Thymus (tissue), 11 donors: ENCODE data around the gene CIITA. TPM values are rescaled to one million over a fixed set of nuclear protein-coding genes. Genes with fewer than 3 reads are reported as not detected.
A peak's percentile ranks its signal among the peaks of the same experiment; 100 is the strongest.
"Not testable (repeated sequence)": the region's sequence is repeated elsewhere in the genome, so short reads cannot be mapped to it uniquely, and the experiment has no call there.

Source experiments
- DNase-seq, 9 donors: peaks; one replicate each; pipeline ENCODE4 v3.0.0-alpha.2; 2013; ENCODE audit warnings: low spot score in 9 of 9, low read depth in 6 of 9, missing footprints in 1 of 9
- H3K27ac ChIP-seq, 2 donors: one replicate each; pipeline ENCODE4 v1.5.1; 2013; ENCODE audit warnings: control low read depth in 1 of 2, low read depth in 1 of 2, low read length in 1 of 2, mild to moderate bottlenecking in 1 of 2, moderate library complexity in 1 of 2
- H3K27me3 ChIP-seq, 2 donors: one replicate each; pipeline ENCODE4 v1.5.1; 2013; ENCODE audit warnings: low read length in 1 of 2; ENCODE audit not compliant: control insufficient read depth in 2 of 2, insufficient read depth in 1 of 2
- H3K36me3 ChIP-seq, 2 donors: one replicate each; pipeline ENCODE4 v1.5.1; 2013; ENCODE audit warnings: low read length in 1 of 2, mild to moderate bottlenecking in 1 of 2, moderate library complexity in 1 of 2; ENCODE audit not compliant: control insufficient read depth in 2 of 2, insufficient read depth in 2 of 2
- H3K4me1 ChIP-seq, 2 donors: one replicate each; pipeline ENCODE4 v1.5.1; 2013; ENCODE audit warnings: low read length in 2 of 2; ENCODE audit not compliant: control insufficient read depth in 2 of 2, insufficient read depth in 2 of 2
- H3K4me3 ChIP-seq, 2 donors: one replicate each; pipeline ENCODE4 v1.5.1; 2013; ENCODE audit warnings: low read length in 2 of 2, control low read depth in 1 of 2, mild to moderate bottlenecking in 1 of 2
- H3K9me3 ChIP-seq, 2 donors: one replicate each; pipeline ENCODE4 v1.5.1; 2013; ENCODE audit warnings: low read length in 1 of 2, mild to moderate bottlenecking in 1 of 2; ENCODE audit not compliant: control insufficient read depth in 2 of 2, insufficient read depth in 1 of 2
- WGBS: extraction: QIAGEN DNeasy Blood & Tissue Kit; methylation state at CpG from one replicate; pipeline ENCODE4 v1.1.7; 2013; 5-methylcytosine and 5-hydroxymethylcytosine counted together
- polyA plus RNA-seq: library from polyadenylated mRNA; stranded (reverse); fragments of 200-250 nt; gene quantifications from one replicate; pipeline ENCODE4 v1.2.3, GENCODE V29; 2013
- total RNA-seq: library from RNA; stranded (reverse); fragments of 120-200 nt; gene quantifications from one replicate; pipeline ENCODE4 v1.2.4, GENCODE V29; 2013
- donor health status: healthy.

CIITA gene
- total and polyA plus RNA-seq, 2 donors: 16.7 to 32.8 TPM

DNA sequence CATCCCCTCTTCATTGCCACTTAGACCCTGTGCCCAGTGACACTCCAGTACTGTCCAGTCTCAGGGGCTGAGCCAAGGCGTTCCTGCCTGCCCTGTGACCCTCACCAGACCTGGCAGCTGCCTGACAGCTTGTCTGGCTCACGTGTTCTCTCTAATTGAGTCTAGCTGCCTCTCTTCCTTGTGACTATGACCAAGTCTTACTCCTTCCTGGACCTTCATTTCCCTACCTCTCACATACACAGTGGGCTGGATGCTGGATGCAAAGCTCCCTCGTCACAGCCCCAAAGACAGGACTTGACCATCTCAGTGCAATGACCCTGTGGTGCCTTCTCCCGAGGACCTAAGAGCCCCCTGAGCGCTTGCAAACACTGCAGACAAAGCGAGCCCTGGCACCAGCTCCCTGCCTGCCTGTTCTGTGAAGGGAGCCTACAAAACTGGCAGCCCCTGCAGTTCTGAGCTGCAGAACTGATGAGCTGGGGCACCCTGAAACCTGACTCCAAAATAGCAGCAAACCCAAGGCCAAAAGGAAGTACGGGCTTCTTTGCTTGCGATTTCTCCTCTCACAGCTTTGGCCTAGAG lies 63.6 kb downstream of the CIITA start:
- 57% methylated on average over 8 of the region's 8 CpGs for whole genome bisulfite sequencing
- Histone ChIP-seq H3K9me3 (no peaks in the 10 kb centered on the region), H3K4me1 (peaks cover 56 to 73% of the 10 kb centered on the region in 2 donors), H3K27me3 (no peaks in the 10 kb centered on the region), H3K27ac (peak overlapping the region in 1 of 2 donors; percentile 34), H3K36me3 (peaks cover 3 to 11% of the 10 kb centered on the region in 2 donors), H3K4me3 (peak overlapping the region; percentile 64 to 69)
- DNase-seq: no peak

DNA sequence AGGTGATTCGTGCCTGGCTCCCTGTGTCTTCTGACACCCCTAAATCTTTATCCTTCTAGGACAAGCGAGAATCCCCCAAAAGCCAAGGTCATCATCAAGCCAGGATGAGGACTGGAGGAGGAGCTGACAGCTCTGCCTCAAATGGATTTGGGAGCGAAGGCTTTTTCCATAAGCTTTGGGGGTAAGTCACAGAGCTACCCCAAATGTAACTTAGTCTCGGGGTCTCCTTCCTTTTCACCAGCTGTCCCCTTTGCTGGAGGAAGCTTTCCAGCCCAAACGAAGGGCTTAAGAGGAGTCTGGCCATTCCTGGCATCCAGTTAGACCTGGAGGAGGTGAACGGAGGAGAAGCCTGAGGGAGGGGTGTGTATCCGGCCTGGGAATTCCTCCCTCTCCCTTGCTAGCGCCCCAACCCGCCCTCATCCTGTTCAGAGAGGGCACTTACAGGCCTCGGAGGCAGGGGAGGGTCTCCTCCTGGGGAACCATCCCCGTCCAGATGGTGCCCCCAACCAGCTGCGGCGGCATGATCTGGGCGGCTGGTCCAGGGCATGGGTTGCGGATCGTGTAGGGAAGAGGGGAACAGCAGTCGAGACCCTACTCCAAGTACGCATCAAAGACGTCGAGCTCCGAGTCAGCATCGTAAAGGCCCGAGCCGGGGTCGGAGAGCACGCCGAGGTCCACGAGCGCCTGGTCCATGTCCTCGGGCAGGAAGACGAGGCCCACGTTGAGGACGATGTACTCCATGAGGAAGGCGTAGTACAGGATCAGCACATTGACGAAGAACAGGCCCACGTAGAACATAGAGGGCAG lies 64.3 kb downstream of the CIITA start:
- DNase-seq: no peak
- Histone ChIP-seq H3K4me1 (peaks cover 62 to 80% of the 10 kb centered on the region in 2 donors), H3K4me3 (peak overlapping the region; percentile 64 to 69), H3K9me3 (no peaks in the 10 kb centered on the region), H3K27ac (peak overlapping the region in 1 of 2 donors; percentile 7), H3K27me3 (no peaks in the 10 kb centered on the region), H3K36me3 (peaks cover 3 to 10% of the 10 kb centered on the region in 2 donors)
- WGBS: 6% methylated on average over 34 of the region's 36 CpGs

GRCh38 chr16:10941935-10942351 lies 64.9 kb downstream of the CIITA start:
- not testable (repeated sequence) for H3K36me3 ChIP-seq, DNase-seq, H3K9me3 ChIP-seq, H3K27ac ChIP-seq, H3K27me3 ChIP-seq
- Histone ChIP-seq H3K4me1 (peaks cover 62 to 77% of the 10 kb centered on the region in 2 donors), H3K4me3 (peak overlapping the region; percentile 64 to 69)
- under 1% methylated on average over 49 of the region's 52 CpGs for WGBS

GRCh38 chr16:10942352-10943063 lies 65.5 kb downstream of the CIITA start, which contains the start of gene DEXI:
Gene DEXI, minus strand, starts transcription at chr16:10942468. Its CDS starts 463 bp downstream, at chr16:10942005.
- peaks cover 59 to 72% of the 10 kb centered on the region in 2 donors for H3K4me1 ChIP-seq
- H3K36me3 ChIP-seq: peaks cover 0 to 3% of the 10 kb centered on the region in 2 donors
- DNase-seq: peak; percentile 75 to 97 (median 90)
- peak within 1 kb of the TSS; percentile 79 to 80 for H3K27ac ChIP-seq
- H3K27me3 ChIP-seq: no peaks in the 10 kb centered on the region
- H3K9me3 ChIP-seq: no peaks in the 10 kb centered on the region
- 6% methylated on average over 55 of the region's 55 CpGs for whole genome bisulfite sequencing
- H3K4me3 ChIP-seq: peak within 1 kb of the TSS; percentile 64 to 69

DNA sequence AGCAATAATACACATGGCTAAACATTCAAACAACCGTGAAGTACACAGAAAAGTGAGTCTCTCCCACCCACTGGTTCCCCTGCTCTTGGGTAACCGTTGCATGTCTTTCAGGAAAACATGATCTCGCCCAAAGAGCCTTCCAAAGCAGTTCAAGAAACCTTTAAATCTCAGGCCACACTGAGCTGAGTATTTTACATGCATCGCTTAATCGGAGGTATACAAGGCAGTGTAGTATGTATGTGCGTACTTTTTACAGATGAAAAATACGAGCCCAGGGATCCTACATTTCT lies 66.0 kb downstream of the CIITA start:
- WGBS: 95% methylated on average over 7 of the region's 7 CpGs
- Histone ChIP-seq H3K27ac (no peak overlapping the region), H3K4me3 (peak overlapping the region in 1 of 2 donors; percentile 54), H3K4me1 (peaks cover 55 to 67% of the 10 kb centered on the region in 2 donors), H3K27me3 (no peaks in the 10 kb centered on the region), H3K36me3 (no peaks in the 10 kb centered on the region), H3K9me3 (no peaks in the 10 kb centered on the region)
- no peak for DNase-seq

DNA sequence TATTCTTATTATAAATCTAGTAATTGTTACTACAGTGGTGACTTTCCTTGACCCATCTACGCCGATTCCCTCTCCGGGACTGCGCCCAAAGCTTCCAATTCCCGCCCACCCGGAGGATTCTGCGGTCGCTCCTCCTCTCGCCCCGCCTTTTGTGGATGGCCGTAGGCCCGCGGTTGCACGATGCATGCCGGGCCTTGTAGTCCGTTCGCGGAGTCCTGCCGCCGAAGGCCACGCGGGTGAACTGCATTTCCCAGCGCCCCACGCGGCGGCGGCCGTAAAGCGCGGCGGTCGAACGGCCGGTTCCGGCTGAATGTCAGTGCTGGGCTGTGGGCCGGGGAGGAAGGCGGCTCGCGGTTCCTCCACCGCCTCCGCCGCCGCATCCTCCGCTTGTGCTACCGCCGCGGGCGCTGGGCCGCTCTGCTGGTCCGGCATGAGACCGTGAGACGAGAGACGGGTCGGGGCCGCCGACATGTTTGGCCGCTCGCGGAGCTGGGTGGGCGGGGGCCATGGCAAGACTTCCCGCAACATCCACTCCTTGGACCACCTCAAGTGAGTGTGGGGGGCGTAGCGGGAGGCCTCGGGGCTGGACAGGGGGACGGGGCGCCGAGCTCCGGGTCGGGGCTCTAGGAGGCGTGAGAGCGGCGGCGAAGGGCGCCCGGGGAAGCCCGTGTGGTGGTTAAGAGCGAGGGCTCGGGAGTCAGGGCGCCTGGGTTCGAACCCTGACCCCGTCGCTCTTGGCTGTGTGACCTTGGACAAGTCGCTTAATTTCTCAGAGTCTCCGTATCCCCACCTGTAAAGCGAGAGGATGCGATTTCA lies 67.5 kb downstream of the CIITA start, which contains the start of gene CLEC16A:
TSS of gene CLEC16A (plus strand) at position 316 of the 816 bp plus-strand sequence. CDS start at position 470, 154 bp downstream.
- peak within 1 kb of the TSS; percentile 65 to 72 for H3K27ac ChIP-seq
- no peaks in the 10 kb centered on the region for H3K36me3 ChIP-seq
- H3K27me3 ChIP-seq: no peaks in the 10 kb centered on the region
- H3K9me3 ChIP-seq: no peaks in the 10 kb centered on the region
- DNase-seq: peak; percentile 81 to 96 (median 88)
- under 1% methylated on average over 86 of the region's 86 CpGs for WGBS
- peaks cover 49 to 60% of the 10 kb centered on the region in 2 donors for H3K4me1 ChIP-seq
- peak within 1 kb of the TSS; percentile 85 to 93 for H3K4me3 ChIP-seq

DNA sequence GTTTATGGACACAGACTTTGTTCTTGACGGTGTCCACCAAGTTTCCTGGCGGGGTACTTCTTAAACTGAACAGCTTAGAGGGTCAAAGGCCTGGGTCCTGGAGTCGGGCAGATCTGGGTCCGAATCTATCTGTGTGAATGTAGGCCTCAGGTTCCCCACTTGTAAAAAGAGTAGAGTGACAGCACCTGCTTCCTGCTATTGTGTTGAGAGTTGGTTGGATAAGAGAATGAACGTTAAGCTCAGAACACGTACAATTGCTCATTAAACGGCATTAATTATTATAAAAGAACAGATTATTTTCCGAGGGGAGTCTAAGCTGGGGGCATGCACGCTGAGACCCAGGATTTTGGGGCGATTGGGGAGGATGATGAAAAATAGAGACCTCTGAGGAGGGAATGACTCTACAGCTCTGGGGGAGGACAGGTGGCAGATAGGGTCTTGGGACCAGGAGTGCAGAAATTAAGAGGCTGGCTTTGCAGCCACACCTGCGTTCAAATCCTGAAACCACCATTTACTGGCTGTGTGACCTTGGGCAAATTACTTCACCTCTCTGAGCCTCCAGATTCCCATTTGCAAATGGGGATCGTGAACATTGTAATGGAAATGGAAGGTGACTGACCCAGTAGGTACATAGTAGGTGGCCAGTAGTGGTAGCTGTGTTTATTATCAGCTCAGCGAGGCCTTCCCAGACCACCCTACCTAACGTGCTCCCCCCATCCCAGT lies 68.2 kb downstream of the CIITA start:
- DNase-seq: peak in 1 of 9 donors; percentile 46
- H3K27me3 ChIP-seq: no peaks in the 10 kb centered on the region
- H3K9me3 ChIP-seq: no peaks in the 10 kb centered on the region
- H3K36me3 ChIP-seq: no peaks in the 10 kb centered on the region
- 41% methylated on average over 14 of the region's 14 CpGs for WGBS
- peak overlapping the region; percentile 85 to 93 for H3K4me3 ChIP-seq
- H3K4me1 ChIP-seq: peaks cover 43 to 58% of the 10 kb centered on the region in 2 donors
- H3K27ac ChIP-seq: peak overlapping the region in 1 of 2 donors; percentile 65

GRCh38 chr16:10946308-10946707 lies 69.3 kb downstream of the CIITA start:
- no peak overlapping the region for H3K27ac ChIP-seq

More at GRCh38 chr16:10946308-10946707, 69.3 kb downstream of the CIITA start:
- Histone ChIP-seq H3K36me3 (no peaks in the 10 kb centered on the region), H3K4me3 (no peak overlapping the region), H3K9me3 (no peaks in the 10 kb centered on the region), H3K27me3 (no peaks in the 10 kb centered on the region), H3K4me1 (peaks cover 33 to 47% of the 10 kb centered on the region in 2 donors)
- no peak for DNase-seq
- 87% methylated on average over 5 of the region's 5 CpGs for WGBS
